NCI-H345 treated with DMSO at 0.1 percent for 48 hours (cell line): Measurements from ENCODE around the gene OR2A7.
"Not testable (repeated sequence)": the region's sequence is repeated elsewhere in the genome, so short reads cannot be mapped to it uniquely, and the experiment has no call there.

ENCODE experiments used
- DNase-seq: peaks from one replicate; lab custom pipeline; 2025; ENCODE audit not compliant: unreplicated experiment; lab: John Stamatoyannopoulos, UW

Gene OR2A7

GRCh38 chr7:144255471-144255897, 9.1 kb downstream of the OR2A7 start:
- DNase-seq, result no peak

DNA sequence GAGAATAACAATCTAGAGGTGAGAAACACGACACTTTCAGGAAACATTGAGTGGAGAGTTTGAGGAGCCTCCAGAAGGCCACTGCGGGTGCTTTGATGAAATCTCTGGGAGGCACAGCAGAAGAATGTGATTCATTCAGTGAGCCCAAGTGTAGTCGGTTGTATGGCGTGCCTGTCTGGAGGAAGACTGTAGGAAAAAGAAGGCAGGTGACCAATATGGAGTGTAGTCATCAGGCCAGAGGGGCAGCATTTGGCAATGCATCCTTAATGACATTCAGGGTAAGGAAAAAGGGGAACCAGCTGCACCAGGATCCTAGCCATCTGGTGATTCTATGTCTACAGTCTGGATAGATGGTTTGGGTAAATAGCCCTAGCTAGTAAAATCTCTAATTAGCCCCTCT, 12.3 kb downstream of the OR2A7 start:
- DNase-seq, result not testable (repeated sequence)

- not testable (repeated sequence) for DNase-seq
These were observed 16.8 kb downstream of the OR2A7 start for GRCh38 chr7:144247674-144248330.

DNA sequence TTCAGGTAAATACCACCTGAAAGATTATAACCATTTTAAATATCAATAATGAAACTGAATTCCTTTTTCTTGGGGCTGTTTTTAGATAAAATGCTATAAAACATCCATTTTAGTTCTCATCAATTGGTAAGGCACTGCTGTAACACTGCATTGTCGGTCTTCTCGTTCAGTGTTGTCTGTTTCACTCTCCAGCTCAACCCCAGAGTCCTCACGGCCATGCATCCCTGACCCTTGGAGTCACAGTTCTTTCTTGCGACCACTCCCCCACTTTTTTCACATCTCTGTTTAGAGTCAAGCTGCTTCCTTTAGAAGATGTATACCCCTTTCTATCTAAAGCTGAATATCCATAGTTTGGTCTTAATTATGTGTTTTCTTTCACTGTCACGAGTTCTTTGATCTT, 17.6 kb downstream of the OR2A7 start:
- DNase-seq, result not testable (repeated sequence)

DNA sequence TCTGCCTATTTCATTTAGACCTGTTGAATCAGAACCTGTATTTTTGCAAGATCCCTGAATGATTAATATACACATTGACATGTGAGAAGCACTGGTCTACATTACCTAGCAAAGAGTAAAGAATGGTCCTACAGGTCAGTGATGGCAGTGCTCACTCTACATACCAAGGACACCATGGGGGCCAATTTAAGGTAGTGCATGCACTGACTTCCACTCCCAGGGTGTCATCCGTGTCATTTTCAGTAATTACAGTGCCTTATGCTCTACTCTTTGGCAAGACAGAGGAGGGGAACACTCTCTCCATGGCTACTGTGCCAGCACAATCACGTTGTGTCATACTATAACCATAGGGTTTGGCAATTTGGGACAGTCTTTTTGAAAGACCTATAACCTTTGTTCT, 19.2 kb downstream of the OR2A7 start:
- not testable (repeated sequence) for DNase-seq

GRCh38 chr7:144239365-144239764, 25.2 kb downstream of the OR2A7 start, which contains the start of gene OR2A42:
Gene OR2A42 (minus strand): TSS chr7:144239605. CDS start chr7:144232843, 6,762 bp downstream.
- not testable (repeated sequence) for DNase-seq

- DNase-seq, result not testable (repeated sequence)
These were observed 26.0 kb downstream of the OR2A7 start for GRCh38 chr7:144238530-144239082.

- not testable (repeated sequence) for DNase-seq
These were observed 31.6 kb downstream of the OR2A7 start for GRCh38 chr7:144233039-144233438.

- not testable (repeated sequence) for DNase-seq
These were observed 33.6 kb downstream of the OR2A7 start for GRCh38 chr7:144231027-144231426.

GRCh38 chr7:144228810-144229209, 35.8 kb downstream of the OR2A7 start:
- not testable (repeated sequence) for DNase-seq

DNA sequence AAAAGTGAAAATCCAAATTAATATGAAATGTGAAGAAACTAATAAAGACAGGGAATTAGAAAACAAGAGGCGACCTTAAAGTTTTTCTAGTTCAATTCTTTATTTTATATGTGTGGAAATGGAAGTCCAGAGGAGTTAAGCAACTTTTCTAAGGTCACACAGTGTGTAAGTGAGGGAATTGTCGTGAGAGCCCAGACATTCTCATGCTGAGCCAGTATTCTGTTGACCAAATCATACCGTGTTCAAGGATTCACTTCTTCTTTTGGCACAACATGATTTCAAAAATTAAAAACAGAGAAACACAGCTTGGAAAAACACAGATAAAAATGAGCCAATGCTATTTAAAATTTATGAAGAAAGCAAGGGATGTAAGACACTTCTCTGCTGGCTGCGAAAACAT, 37.7 kb downstream of the OR2A7 start:
- not testable (repeated sequence) for DNase-seq

- DNase-seq, result not testable (repeated sequence)
These were observed 40.9 kb downstream of the OR2A7 start for GRCh38 chr7:144223675-144224074.

DNA sequence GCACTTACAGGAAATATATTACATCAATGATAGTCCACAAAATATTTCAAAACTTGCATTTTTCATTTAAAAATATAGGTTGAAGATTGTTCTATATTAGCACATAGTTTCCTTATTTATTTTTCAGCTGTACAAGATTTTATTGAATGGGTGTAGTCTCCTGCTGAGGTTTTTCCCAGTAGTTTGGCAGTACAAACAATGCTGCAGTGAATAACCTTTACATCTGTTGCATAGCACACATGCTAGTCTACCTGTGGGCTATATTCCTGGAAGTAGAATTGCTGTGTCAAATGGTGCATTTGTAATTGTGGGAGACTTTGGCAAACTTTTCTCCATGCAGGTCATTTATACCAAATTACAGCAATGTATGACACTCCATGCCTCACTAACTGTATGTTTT, 44.1 kb downstream of the OR2A7 start:
- DNase-seq, result not testable (repeated sequence)

DNA sequence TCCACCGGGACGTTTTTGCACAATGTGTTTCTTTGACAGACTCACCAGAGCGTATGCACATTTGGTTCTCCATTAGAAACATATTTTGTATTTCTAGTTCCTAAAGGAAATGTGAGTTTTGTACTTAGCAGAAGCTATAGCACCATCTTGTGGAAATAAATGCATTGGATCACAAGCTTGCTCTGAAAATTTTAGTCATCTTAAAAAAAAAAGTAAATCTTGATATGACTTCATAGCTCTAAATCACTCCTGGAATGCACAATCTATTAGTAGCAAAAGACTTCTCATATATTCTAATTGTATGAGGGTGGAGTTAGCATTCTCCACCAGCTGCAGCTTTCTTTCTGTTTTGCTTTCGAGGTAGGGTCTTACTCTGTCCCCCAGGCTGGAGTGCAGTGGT, 45.4 kb downstream of the OR2A7 start:
- not testable (repeated sequence) for DNase-seq

DNA sequence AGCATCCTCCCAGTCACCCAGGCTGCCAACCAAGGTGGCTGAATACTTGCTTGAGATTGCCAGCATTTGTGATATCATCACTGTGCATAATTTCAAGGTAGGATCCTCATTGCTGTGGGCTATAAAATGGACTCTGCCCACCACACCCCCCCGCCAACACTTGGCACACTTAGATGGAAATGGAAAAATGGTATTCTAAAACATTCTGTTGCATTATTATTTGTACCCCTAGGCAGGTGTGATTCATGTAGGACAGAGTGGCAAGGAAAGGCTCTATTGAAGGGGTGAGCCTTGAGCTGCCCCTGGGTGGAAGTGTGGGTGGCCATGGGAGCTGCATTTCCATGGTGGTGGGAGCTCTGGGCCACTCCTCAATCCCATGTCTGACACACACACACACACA, 46.0 kb downstream of the OR2A7 start:
- not testable (repeated sequence) for DNase-seq

DNA sequence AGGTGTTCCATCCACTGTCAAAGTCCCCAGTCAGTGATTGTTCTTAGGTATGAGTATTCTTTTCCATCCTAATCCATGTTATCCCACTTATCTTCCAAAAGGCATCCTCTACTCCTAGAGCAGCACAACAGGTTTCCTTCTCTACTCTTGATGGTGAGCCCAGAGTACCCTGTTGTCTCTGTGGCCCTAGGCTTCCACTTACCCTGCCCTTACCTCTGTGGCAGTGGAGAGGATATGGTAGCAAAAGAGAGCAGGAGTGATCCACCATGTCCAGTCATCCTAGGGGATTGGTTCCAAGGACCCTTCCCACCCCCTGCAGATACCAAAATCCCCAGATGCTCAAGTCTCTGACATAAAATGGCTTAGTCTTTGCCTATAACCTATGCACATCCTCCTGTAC, 47.4 kb downstream of the OR2A7 start:
- not testable (repeated sequence) for DNase-seq
